OCI-LY7 (cell line): ENCODE results near the gene ABHD8. TPM values are rescaled to one million over a fixed set of nuclear protein-coding genes. Genes with fewer than 3 reads are reported as not detected.

Experiments
- BruUV-seq: library from RNA; stranded (reverse); fragments of 400-500 nt; replicated peaks from 2 replicates; lab custom pipeline; 2021; lab: Mats Ljungman, UMichigan
- CTCF ChIA-PET: fragments of 300-600 bp; sonication (Branson Sonifier 250); formaldehyde crosslinking; loops from one replicate; lab custom pipeline; 2022; ENCODE audit warnings: antibody characterized with exemption; ENCODE audit not compliant: unreplicated experiment; lab: Charles Lee
- POLR2A ChIA-PET: fragments of 300-600 bp; sonication (Branson Sonifier 250); formaldehyde crosslinking; loops from one replicate; lab custom pipeline; 2022; ENCODE audit warnings: antibody characterized with exemption; lab: Charles Lee
- DNase-seq: peaks from one replicate; pipeline ENCODE4 v3.0.0-alpha.2; 2015; ENCODE audit warnings: low spot score
- H2AFZ ChIP-seq: fragments of 200-600 bp; sonication (generic), shearing (Covaris generic); 2 replicates; pipeline ENCODE4 v1.6.1; 2014; ENCODE audit warnings: mild to moderate bottlenecking, antibody characterized with exemption, low read length, moderate library complexity
- H3K27ac ChIP-seq: fragments of 200-600 bp; sonication (generic); 2 replicates; pipeline ENCODE4 v1.5.1; 2014; ENCODE audit warnings: mixed run types, low read depth, mild to moderate bottlenecking, moderate library complexity, low read length, inconsistent platforms; ENCODE audit not compliant: poor library complexity, severe bottlenecking
- H3K36me3 ChIP-seq: fragments of 200-600 bp; sonication (generic); 2 replicates; pipeline ENCODE4 v1.6.1; 2014; ENCODE audit warnings: mild to moderate bottlenecking, antibody characterized with exemption, low read length, moderate library complexity, mixed read lengths; ENCODE audit not compliant: insufficient read depth
- H3K4me1 ChIP-seq: fragments of 200-600 bp; sonication (generic); 2 replicates; pipeline ENCODE4 v1.5.1; 2014; ENCODE audit warnings: mild to moderate bottlenecking, low read length; ENCODE audit not compliant: insufficient read depth, poor library complexity, severe bottlenecking
- H3K4me2 ChIP-seq: fragments of 200-600 bp; sonication (generic); 2 replicates; pipeline ENCODE4 v1.6.1; 2014; ENCODE audit warnings: mild to moderate bottlenecking, low read length
- H3K4me3 ChIP-seq: fragments of 200-600 bp; sonication (generic); 2 replicates; pipeline ENCODE4 v1.5.1; 2014; ENCODE audit warnings: mild to moderate bottlenecking, low read depth, low read length; ENCODE audit not compliant: poor library complexity, severe bottlenecking
- H3K79me2 ChIP-seq: fragments of 200-600 bp; sonication (generic); 2 replicates; pipeline ENCODE4 v1.6.1; 2016; ENCODE audit warnings: low read depth, mild to moderate bottlenecking, low read length, moderate library complexity, mixed read lengths; ENCODE audit not compliant: insufficient read depth
- H3K9me2 ChIP-seq: fragments of 200-600 bp; sonication (generic); 2 replicates; pipeline ENCODE4 v1.6.1; 2016; ENCODE audit warnings: mild to moderate bottlenecking, low read length, mixed read lengths; ENCODE audit not compliant: insufficient read depth
- H3K9me3 ChIP-seq: fragments of 200-600 bp; sonication (generic); 2 replicates; pipeline ENCODE4 v1.6.1; 2014; ENCODE audit warnings: mild to moderate bottlenecking, mixed run types, low read length, mixed read lengths
- H4K20me1 ChIP-seq: fragments of 200-600 bp; sonication (generic); 2 replicates; pipeline ENCODE4 v1.6.1; 2014; ENCODE audit warnings: mild to moderate bottlenecking, antibody characterized with exemption, low read length, moderate library complexity, mixed read lengths; ENCODE audit not compliant: insufficient read depth
- EZH2phosphoT487 ChIP-seq: fragments of 200-600 bp; sonication (generic); IDR thresholded peaks from 2 replicates; pipeline ENCODE4 v1.6.1; 2018; ENCODE audit warnings: low read depth, borderline replicate concordance, mild to moderate bottlenecking, mixed run types, antibody characterized with exemption, low read length, moderate library complexity, mixed read lengths
- intact Hi-C: fragments of 100-400 bp; cut with micrococcal nuclease; formaldehyde crosslinking; loops from one replicate; pipeline ENCODE4 v1.10.0; 2022; ENCODE audit not compliant: unreplicated experiment
- total RNA-seq, 2 experiments: library from RNA; depleted of rRNA in 1 of 2; stranded (reverse); fragments of >200 nt in 1 of 2; shearing (Covaris generic) in 1 of 2; gene quantifications; 2 replicates each; pipeline ENCODE4 v1.2.3, GENCODE V29; 2014 to 2022
- TF ChIP-seq, protein P1 (sequence below): fragments of 200-600 bp; sonication (generic); conservative IDR thresholded peaks from 2 replicates; pipeline ENCODE4 v1.5.1; 2014; ENCODE audit warnings: mild to moderate bottlenecking, antibody characterized with exemption, low read length, moderate library complexity, mixed read lengths

The ABHD8 gene
- total RNA-seq, 2 experiments from 2014 or later, result 11.6 to 18.9 TPM

DNA sequence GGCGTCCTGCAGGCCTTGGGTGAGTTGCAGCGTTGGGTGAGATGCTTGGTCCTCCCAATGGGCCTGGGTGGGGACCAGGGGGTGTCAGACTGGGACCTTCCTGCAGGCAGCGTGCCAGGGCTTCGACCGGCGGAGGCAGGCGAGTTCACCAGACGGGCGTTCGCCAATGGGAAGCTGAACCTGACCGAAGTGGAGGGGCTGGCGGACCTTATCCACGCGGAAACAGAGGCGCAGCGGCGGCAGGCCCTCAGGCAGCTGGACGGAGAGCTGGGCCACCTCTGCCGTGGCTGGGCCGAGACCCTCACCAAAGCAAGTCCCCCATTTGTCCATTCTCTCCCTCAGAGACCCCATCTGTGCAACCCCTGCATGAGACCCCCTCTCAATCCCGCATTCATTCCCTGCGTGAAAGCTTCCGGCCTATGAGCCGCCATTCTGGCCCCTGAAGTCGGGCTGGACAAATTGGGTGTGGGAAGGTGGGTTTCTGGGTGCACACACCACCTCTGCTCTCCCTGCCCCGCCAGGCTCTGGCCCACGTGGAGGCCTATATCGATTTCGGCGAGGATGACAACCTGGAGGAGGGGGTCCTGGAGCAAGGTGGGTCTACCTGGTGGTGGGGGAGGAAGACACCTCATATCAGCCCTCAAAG is 35.3 kb upstream of the ABHD8 start:
- Histone ChIP-seq H3K27ac (peak overlapping the region; percentile 88), H3K4me3 (peak overlapping the region; percentile 83), H4K20me1 (peaks cover 7% of the 10 kb centered on the region; the same call in 1 of the 2 replicates), H3K4me2 (peak overlapping the region; percentile 71), H3K9me2 (no peaks in the 10 kb centered on the region), H3K4me1 (peaks cover 32% of the 10 kb centered on the region), H3K9me3 (no peaks in the 10 kb centered on the region), H2AFZ (no peak overlapping the region; the same call in 1 of the 2 replicates), H3K79me2 (peaks cover 12% of the 10 kb centered on the region; the same call in 1 of the 2 replicates), H3K36me3 (peaks cover 39% of the 10 kb centered on the region)
- ChIA-PET CTCF (no interaction called here), POLR2A (interaction anchor here (0.6 to 1.2 kb wide), 3 partner anchors 19 to 81 kb away, joined by 3 read pairs; partner anchors contain the start of gene MVB12A)
- intact Hi-C loops, result no loop called here
- no peak for TF ChIP-seq EZH2phosphoT487
- TF ChIP-seq, protein P1, sequence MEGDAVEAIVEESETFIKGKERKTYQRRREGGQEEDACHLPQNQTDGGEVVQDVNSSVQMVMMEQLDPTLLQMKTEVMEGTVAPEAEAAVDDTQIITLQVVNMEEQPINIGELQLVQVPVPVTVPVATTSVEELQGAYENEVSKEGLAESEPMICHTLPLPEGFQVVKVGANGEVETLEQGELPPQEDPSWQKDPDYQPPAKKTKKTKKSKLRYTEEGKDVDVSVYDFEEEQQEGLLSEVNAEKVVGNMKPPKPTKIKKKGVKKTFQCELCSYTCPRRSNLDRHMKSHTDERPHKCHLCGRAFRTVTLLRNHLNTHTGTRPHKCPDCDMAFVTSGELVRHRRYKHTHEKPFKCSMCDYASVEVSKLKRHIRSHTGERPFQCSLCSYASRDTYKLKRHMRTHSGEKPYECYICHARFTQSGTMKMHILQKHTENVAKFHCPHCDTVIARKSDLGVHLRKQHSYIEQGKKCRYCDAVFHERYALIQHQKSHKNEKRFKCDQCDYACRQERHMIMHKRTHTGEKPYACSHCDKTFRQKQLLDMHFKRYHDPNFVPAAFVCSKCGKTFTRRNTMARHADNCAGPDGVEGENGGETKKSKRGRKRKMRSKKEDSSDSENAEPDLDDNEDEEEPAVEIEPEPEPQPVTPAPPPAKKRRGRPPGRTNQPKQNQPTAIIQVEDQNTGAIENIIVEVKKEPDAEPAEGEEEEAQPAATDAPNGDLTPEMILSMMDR, result no peak
- no TSS peak for BruUV-seq
- no peak for DNase-seq

DNA sequence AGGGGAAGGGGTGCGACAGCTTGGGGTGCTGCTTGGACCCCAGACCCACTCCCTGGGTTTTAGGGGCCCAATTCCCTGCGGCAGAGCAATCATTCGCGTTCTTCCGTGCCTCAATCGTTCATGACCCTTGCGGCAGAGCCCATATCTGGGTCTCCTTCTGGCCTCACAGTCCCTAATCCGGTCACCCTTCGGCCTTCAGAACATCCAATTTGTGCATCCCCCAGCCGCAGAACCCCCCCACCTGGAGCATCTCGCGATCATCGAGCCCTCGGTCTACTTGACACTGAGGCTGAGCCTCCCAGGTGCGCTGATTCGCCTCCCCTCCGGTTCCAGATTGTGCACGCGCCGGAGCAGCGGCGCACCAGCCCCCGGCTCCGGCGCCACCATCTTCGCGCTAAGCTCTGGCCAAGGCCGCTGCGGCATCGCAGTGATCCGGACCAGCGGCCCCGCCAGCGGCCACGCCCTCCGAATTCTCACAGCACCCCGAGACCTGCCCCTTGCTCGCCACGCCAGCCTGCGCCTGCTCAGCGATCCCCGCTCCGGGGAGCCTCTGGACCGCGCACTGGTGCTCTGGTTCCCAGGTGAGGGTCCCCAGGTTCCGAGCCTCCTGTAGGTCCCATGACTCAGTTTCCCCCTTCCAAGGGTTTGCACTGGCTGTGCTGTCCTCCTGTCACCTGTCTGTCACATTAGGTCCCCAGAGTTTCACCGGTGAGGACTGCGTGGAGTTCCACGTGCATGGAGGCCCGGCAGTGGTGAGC is 34.6 kb upstream of the ABHD8 start:
- DNase-seq, result peak; percentile 74
- H3K9me3 ChIP-seq, result no peaks in the 10 kb centered on the region
- H2AFZ ChIP-seq, result peak overlapping the region; percentile 46; the same call in 1 of the 2 replicates
- no peak for TF ChIP-seq EZH2phosphoT487
- TF ChIP-seq, protein P1, result no peak
- H3K79me2 ChIP-seq, result peaks cover 12% of the 10 kb centered on the region; the same call in 1 of the 2 replicates
- ChIA-PET POLR2A (interaction anchor here (0.6 to 1.2 kb wide), 3 partner anchors 19 to 82 kb away, joined by 3 read pairs; partner anchors contain the start of gene MVB12A), CTCF (no interaction called here)
- peak overlapping the region; percentile 88 for H3K27ac ChIP-seq
- H3K4me1 ChIP-seq, result peaks cover 37% of the 10 kb centered on the region
- H3K9me2 ChIP-seq, result no peaks in the 10 kb centered on the region
- H4K20me1 ChIP-seq, result peaks cover 7% of the 10 kb centered on the region; the same call in 1 of the 2 replicates
- peak overlapping the region; percentile 83 for H3K4me3 ChIP-seq
- H3K4me2 ChIP-seq, result peak overlapping the region; percentile 71
- peaks cover 32% of the 10 kb centered on the region for H3K36me3 ChIP-seq
- BruUV-seq, result TSS peak; percentile 56
- intact Hi-C loops, result no loop called here
